Liver (tissue), 3 donors: ENCODE data around the gene MPRIP.

Source experiments
- EGR1 ChIP-seq, 2 donors: IDR thresholded peaks; 2 replicates each; pipeline ENCODE4 v1.6.1; 2016 to 2018; ENCODE audit warnings: antibody characterized with exemption in 2 of 2, low read depth in 2 of 2
- FOXA1 ChIP-seq: IDR thresholded peaks from 2 replicates; pipeline ENCODE4 v1.6.1; 2016; ENCODE audit warnings: antibody characterized with exemption
- JUND ChIP-seq, 2 donors: IDR thresholded peaks; 2 replicates each; pipeline ENCODE4 v1.6.1; 2016; ENCODE audit warnings: antibody characterized with exemption in 2 of 2
- TF ChIP-seq, protein P1 (sequence below): fragments of 150-350 bp; IDR thresholded peaks from 2 replicates; pipeline ENCODE4 v1.5.1; 2017; ENCODE audit warnings: improper control_type of control experiment, low read depth, low read length; ENCODE audit not compliant: missing input control
- TF ChIP-seq, protein P2 (sequence below): IDR thresholded peaks from 2 replicates; pipeline ENCODE4 v1.6.1; 2016; ENCODE audit warnings: antibody characterized with exemption
- donor health status: healthy.
- donor health status: healthy.

DNA sequence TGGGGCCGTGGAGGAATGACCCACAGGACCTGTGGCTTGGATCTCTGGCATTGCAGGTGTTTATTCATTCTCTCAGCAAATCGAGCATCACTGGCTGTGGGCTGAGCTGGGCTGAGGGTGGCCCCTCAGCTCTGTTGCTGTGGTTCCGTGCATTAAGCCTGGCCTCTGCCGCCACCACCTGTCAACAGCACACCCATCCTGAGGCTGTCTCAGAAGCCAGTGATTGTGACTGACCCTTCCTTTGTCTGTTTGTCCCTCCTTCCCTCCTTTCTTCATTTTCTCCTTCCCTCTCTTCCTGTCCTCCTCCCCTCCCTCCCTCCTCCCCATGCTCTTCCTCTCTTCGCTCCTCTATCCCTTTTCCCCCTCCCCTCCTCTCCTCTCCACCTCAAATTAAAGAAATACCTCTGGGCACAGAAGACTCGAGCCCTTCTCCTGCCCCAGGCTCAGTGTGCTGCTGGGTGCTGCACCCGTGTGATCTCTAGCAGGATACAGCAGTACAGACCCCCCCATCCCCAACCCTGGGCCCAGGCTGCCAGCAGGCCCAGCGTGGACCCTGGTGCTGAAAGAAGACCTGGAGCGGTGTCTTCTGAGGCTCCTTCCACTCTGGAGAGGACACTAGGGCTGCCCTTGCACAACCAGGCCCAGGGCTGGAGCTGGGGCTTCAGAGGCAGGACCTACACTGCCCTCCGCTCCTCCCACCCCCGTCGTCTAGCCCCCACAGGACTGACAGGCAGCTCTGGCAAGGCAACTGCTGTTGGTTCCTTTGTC is 88.0 kb downstream of the MPRIP start:
- TF ChIP-seq, protein P1, sequence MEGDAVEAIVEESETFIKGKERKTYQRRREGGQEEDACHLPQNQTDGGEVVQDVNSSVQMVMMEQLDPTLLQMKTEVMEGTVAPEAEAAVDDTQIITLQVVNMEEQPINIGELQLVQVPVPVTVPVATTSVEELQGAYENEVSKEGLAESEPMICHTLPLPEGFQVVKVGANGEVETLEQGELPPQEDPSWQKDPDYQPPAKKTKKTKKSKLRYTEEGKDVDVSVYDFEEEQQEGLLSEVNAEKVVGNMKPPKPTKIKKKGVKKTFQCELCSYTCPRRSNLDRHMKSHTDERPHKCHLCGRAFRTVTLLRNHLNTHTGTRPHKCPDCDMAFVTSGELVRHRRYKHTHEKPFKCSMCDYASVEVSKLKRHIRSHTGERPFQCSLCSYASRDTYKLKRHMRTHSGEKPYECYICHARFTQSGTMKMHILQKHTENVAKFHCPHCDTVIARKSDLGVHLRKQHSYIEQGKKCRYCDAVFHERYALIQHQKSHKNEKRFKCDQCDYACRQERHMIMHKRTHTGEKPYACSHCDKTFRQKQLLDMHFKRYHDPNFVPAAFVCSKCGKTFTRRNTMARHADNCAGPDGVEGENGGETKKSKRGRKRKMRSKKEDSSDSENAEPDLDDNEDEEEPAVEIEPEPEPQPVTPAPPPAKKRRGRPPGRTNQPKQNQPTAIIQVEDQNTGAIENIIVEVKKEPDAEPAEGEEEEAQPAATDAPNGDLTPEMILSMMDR: no peak
- no peak for TF ChIP-seq EGR1 (IDR thresholded peaks at IDR 0.05; ENCODE audit: low read depth in 2 of 2)
- no peak for TF ChIP-seq FOXA1
- TF ChIP-seq JUND (IDR thresholded peaks at IDR 0.05): no peak
- TF ChIP-seq, protein P2, sequence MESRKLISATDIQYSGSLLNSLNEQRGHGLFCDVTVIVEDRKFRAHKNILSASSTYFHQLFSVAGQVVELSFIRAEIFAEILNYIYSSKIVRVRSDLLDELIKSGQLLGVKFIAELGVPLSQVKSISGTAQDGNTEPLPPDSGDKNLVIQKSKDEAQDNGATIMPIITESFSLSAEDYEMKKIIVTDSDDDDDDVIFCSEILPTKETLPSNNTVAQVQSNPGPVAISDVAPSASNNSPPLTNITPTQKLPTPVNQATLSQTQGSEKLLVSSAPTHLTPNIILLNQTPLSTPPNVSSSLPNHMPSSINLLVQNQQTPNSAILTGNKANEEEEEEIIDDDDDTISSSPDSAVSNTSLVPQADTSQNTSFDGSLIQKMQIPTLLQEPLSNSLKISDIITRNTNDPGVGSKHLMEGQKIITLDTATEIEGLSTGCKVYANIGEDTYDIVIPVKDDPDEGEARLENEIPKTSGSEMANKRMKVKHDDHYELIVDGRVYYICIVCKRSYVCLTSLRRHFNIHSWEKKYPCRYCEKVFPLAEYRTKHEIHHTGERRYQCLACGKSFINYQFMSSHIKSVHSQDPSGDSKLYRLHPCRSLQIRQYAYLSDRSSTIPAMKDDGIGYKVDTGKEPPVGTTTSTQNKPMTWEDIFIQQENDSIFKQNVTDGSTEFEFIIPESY: no peak
